Ishikawa (cell line): ENCODE measurements around the gene LRRC41.

Experiments
- EP300 ChIP-seq: IDR thresholded peaks from 2 replicates; pipeline ENCODE4 v1.6.1; 2012; ENCODE audit warnings: borderline replicate concordance
- MAX ChIP-seq: IDR thresholded peaks from 2 replicates; pipeline ENCODE4 v1.6.1; 2012
- TF ChIP-seq, protein P1 (sequence below): IDR thresholded peaks from 2 replicates; pipeline ENCODE4 v1.6.1; 2012; ENCODE audit warnings: low read depth, mild to moderate bottlenecking

GRCh38 chr1:46244656-46245371, 58.6 kb downstream of the LRRC41 start:
- no peak for TF ChIP-seq EP300
- no peak for TF ChIP-seq MAX
- TF ChIP-seq, protein P1, sequence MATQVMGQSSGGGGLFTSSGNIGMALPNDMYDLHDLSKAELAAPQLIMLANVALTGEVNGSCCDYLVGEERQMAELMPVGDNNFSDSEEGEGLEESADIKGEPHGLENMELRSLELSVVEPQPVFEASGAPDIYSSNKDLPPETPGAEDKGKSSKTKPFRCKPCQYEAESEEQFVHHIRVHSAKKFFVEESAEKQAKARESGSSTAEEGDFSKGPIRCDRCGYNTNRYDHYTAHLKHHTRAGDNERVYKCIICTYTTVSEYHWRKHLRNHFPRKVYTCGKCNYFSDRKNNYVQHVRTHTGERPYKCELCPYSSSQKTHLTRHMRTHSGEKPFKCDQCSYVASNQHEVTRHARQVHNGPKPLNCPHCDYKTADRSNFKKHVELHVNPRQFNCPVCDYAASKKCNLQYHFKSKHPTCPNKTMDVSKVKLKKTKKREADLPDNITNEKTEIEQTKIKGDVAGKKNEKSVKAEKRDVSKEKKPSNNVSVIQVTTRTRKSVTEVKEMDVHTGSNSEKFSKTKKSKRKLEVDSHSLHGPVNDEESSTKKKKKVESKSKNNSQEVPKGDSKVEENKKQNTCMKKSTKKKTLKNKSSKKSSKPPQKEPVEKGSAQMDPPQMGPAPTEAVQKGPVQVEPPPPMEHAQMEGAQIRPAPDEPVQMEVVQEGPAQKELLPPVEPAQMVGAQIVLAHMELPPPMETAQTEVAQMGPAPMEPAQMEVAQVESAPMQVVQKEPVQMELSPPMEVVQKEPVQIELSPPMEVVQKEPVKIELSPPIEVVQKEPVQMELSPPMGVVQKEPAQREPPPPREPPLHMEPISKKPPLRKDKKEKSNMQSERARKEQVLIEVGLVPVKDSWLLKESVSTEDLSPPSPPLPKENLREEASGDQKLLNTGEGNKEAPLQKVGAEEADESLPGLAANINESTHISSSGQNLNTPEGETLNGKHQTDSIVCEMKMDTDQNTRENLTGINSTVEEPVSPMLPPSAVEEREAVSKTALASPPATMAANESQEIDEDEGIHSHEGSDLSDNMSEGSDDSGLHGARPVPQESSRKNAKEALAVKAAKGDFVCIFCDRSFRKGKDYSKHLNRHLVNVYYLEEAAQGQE = no peak
